Naive B cell (primary cell): Measurements from ENCODE around the gene TUBB3. TPM values are rescaled to one million over a fixed set of nuclear protein-coding genes. Genes with fewer than 3 reads are reported as not detected.

Experiments
- ATAC-seq, 2 donors: fragments of 150-1000 bp; cut with Tn5 transposase; 2 replicates each; pipeline ENCODE4 v1.10.0; 2021; ENCODE audit warnings: low read depth in 2 of 2, mild to moderate bottlenecking in 2 of 2, moderate library complexity in 2 of 2
- DNase-seq: peaks from one replicate; pipeline ENCODE4 v3.0.0; 2022
- H3K27ac Mint-ChIP-seq, 6 donors: one replicate each; pipeline ENCODE4 v1.8.0; 2020 to 2022; ENCODE audit warnings: mild to moderate bottlenecking in 6 of 6, mixed read lengths in 6 of 6, moderate library complexity in 5 of 6, inconsistent platforms in 2 of 6
- H3K27me3 Mint-ChIP-seq, 3 donors: one replicate each; pipeline ENCODE4 v1.8.0; 2021 to 2022; ENCODE audit warnings: mixed read lengths in 3 of 3, mild to moderate bottlenecking in 1 of 3
- H3K36me3 Mint-ChIP-seq, 2 donors: one replicate each; pipeline ENCODE4 v1.8.0; 2020 to 2022; ENCODE audit warnings: mixed read lengths in 2 of 2, inconsistent platforms in 1 of 2, mild to moderate bottlenecking in 1 of 2
- H3K4me1 Mint-ChIP-seq, 3 donors: one replicate each; pipeline ENCODE4 v1.8.0; 2020 to 2022; ENCODE audit warnings: mixed read lengths in 3 of 3, inconsistent platforms in 1 of 3, mild to moderate bottlenecking in 1 of 3, moderate library complexity in 1 of 3
- H3K4me3 Mint-ChIP-seq, 8 donors: one replicate each; pipeline ENCODE4 v1.8.0; 2020 to 2022; ENCODE audit warnings: mild to moderate bottlenecking in 8 of 8, mixed read lengths in 8 of 8, moderate library complexity in 8 of 8, inconsistent platforms in 2 of 8
- H3K9me3 Mint-ChIP-seq, 7 donors: one replicate each; pipeline ENCODE4 v1.8.0; 2020 to 2022; ENCODE audit warnings: mixed read lengths in 7 of 7, mild to moderate bottlenecking in 5 of 7, inconsistent platforms in 2 of 7, moderate library complexity in 1 of 7
- polyA plus RNA-seq, 6 donors: library from polyadenylated mRNA; unstranded; fragments of 300-500 nt; fragmentation: Illumina TruSeq; gene quantifications; one replicate each; pipeline ENCODE4 v1.2.3, GENCODE V29; 2021; ENCODE audit warnings: low read depth in 6 of 6

The TUBB3 gene
- polyA plus RNA-seq, 6 donors from 2014 or later = 0.99 to 12.2 (median 5.0) TPM

DNA sequence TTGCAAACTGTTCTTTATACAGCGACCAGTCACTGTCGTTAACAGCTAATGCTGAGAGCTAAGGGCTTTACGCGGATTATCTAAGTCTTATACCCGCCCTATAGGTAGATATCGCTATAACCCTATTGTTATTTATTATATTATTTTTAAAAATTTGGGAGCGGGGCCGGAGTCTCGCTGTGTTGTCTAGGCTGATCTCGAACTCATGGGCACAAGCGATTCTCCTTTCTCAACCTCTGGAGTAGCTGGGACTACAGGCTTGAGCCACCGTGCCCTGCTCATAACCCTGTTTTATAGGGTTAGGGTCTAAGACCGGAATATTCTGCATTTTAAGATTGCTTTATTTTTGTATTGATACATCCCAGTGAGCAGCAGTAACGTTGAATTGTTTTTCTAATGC, 50.1 kb downstream of the TUBB3 start:
- Mint-ChIP-seq H3K27ac (peak overlapping the region; percentile 89 to 98 (median 96)), H3K4me3 (peak overlapping the region; percentile 96 to 99 (median 98))

DNA sequence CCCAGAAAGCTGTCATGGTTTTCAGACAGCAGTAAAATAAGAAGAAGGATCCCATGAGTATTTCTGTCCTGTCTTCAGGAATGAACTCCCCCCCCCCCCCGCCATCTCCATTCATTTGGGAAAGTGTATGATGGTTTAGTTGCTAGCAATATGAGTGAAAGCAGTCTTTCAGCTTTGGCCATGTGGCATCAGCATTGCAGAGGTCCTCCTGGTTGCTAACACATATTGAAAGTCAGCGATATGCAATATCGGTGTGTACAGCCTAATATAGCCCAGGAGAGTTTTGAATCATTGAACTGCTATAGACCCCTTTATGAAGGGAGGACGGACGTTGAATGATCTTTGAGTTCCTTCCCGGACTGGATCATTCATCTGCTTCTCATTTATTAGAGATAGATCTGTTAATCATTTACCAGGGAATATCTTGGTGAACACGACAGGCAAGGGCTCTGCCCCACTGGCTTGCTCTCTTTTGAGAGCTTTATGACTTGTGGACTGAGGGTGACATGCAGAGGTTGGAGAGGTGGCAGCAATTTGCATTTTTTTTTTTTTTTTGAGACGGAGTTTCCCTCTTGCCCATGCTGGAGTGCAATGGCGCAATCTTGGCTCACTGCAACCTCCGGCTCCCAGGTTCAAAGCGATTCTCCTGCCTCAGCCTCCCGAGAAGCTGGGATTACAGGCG, 50.7 kb downstream of the TUBB3 start:
- H3K27ac Mint-ChIP-seq = peak overlapping the region in 3 of 6 donors; percentile 24 to 79 (median 72)
- peaks cover 0 to 2% of the 10 kb centered on the region in 2 donors for H3K36me3 Mint-ChIP-seq
- peak overlapping the region; percentile 96 to 99 (median 98) for H3K4me3 Mint-ChIP-seq
- DNase-seq (no peak), ATAC-seq (no peak)
- H3K9me3 Mint-ChIP-seq = no peaks in the 10 kb centered on the region
- H3K27me3 Mint-ChIP-seq = no peaks in the 10 kb centered on the region
- H3K4me1 Mint-ChIP-seq = peaks cover 29 to 46% (median 42%) of the 10 kb centered on the region in 3 donors

More for the DNA sequence above, 50.1 kb downstream of the TUBB3 start:
- Mint-ChIP-seq H3K4me1 (peaks cover 29 to 48% (median 42%) of the 10 kb centered on the region in 3 donors), H3K9me3 (no peaks in the 10 kb centered on the region), H3K36me3 (no peaks in the 10 kb centered on the region), H3K27me3 (no peaks in the 10 kb centered on the region)
- DNase-seq (no peak), ATAC-seq (no peak)

DNA sequence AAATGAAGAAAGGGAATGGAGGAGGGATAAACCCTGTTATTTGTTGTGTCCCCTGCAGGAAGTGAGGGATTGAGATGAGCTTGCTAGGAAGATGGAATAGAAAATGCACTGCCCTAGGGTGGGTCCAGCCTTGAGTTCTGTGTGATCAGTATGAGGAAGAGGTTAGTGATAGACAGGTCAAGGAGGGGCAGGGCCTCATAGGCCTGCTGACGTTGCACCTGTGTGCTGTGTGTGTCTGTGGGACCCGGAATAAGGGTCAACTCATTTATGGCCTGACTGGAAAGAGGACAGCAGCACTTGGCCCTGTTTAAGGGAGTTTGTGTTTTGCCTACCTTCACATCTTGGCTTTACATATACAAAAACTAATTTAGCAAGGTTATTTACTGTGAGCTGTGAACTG, 51.7 kb downstream of the TUBB3 start:
- ATAC-seq (no peak), DNase-seq (no peak)
- H3K27ac Mint-ChIP-seq = peak overlapping the region in 1 of 6 donors; percentile 3
- H3K9me3 Mint-ChIP-seq = no peaks in the 10 kb centered on the region
- peaks cover 0 to 4% of the 10 kb centered on the region in 2 donors for H3K36me3 Mint-ChIP-seq
- H3K4me3 Mint-ChIP-seq = peak overlapping the region in 3 of 8 donors; percentile 28 to 68 (median 61)
- peaks cover 28 to 46% (median 41%) of the 10 kb centered on the region in 3 donors for H3K4me1 Mint-ChIP-seq
- no peaks in the 10 kb centered on the region for H3K27me3 Mint-ChIP-seq

DNA sequence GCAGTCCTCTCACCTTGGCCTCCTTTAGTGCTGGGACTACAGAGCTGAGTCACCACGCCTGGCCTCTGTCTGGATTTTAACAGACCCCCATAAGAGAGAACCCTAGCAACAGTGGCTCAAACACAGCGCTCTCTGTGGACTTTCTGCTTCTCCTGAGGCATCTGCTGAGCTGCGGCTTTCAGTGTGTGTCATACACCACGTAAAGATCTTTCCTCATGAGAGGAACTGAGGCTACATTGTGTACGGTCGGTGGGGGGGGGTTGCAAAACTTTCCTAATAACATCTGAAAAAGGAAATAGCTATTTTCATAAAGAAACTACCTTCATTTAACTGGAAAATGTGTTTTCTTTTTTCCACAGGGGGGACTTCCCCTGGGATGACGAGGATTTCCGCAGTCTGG, 58.3 kb downstream of the TUBB3 start:
- H3K36me3 Mint-ChIP-seq = peaks cover 19 to 22% of the 10 kb centered on the region in 2 donors
- no peak overlapping the region for H3K27ac Mint-ChIP-seq
- no peak overlapping the region for H3K4me3 Mint-ChIP-seq
- no peak for ATAC-seq
- H3K27me3 Mint-ChIP-seq = no peaks in the 10 kb centered on the region
- DNase-seq = no peak
- no peaks in the 10 kb centered on the region for H3K9me3 Mint-ChIP-seq
- H3K4me1 Mint-ChIP-seq = peaks cover 9 to 20% (median 11%) of the 10 kb centered on the region in 3 donors

DNA sequence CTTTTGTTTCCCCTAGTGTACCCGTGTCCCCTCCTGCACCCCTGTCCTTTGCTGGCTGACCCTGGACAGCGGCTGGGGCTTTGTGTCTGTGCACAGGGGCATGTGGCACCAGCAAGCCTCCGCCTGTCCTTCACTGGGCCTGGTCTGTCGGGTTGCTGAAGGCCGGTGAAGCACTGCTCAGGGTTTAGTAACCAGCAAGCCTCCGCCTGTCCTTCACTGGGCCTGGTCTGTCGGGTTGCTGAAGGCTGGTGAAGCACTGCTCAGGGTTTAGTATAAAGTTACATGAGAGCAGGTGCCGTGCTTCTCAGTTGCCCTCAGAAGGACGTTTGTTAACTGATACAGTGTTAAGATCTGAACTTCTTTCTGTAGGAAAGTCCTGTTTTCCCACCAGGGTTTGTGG, 59.2 kb downstream of the TUBB3 start:
- no peaks in the 10 kb centered on the region for H3K27me3 Mint-ChIP-seq
- DNase-seq (no peak), ATAC-seq (no peak)
- H3K4me1 Mint-ChIP-seq = peaks cover 18 to 29% (median 19%) of the 10 kb centered on the region in 3 donors
- no peak overlapping the region for H3K27ac Mint-ChIP-seq
- no peak overlapping the region for H3K4me3 Mint-ChIP-seq
- peaks cover 25 to 29% of the 10 kb centered on the region in 2 donors for H3K36me3 Mint-ChIP-seq
- no peaks in the 10 kb centered on the region for H3K9me3 Mint-ChIP-seq

DNA sequence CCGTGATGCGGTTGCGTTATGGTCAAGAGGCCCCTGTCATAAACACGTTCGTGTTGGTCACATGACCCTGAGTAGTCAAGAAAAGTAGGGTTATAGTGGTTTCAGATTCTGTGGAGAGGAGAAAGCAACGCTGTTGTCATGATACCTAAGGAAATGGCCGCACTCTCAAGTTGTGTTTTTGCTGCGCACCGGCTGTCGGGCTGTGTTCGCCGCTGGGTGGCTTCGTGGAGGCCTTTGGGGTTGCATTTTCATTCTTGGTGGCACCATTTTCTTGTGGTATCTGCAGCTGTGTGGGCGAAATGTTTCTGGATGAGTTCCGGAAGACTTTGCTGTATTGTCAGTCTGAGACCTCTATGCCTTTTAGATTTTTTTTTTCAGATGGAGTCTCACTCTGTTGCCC, 60.4 kb downstream of the TUBB3 start:
- no peak overlapping the region for H3K4me3 Mint-ChIP-seq
- H3K4me1 Mint-ChIP-seq = peaks cover 18 to 29% (median 19%) of the 10 kb centered on the region in 3 donors
- DNase-seq (no peak), ATAC-seq (no peak)
- no peaks in the 10 kb centered on the region for H3K27me3 Mint-ChIP-seq
- H3K9me3 Mint-ChIP-seq = no peaks in the 10 kb centered on the region
- H3K36me3 Mint-ChIP-seq = peaks cover 25 to 29% of the 10 kb centered on the region in 2 donors
- peak overlapping the region in 1 of 6 donors; percentile 70 for H3K27ac Mint-ChIP-seq

DNA sequence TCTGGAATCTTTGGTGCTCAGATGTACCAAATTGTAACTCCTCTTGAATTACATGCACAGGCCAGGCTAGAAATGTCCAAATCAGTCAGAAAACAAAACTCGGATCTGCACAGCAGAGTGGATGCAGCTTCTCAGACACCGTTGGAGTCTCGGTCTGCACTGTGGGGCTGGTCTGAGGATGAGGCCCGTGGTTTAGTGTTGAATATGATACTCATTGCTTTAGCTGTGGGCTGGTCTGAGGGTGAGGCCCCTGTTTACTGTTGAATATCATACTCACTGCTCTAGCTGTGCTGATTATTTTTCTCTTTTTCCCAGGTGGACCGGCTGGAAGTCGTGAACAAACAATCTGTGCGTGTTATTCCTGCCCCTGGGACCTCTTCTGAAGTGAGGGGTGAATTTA, 61.1 kb downstream of the TUBB3 start:
- DNase-seq = no peak
- Mint-ChIP-seq H3K36me3 (peaks cover 21 to 29% of the 10 kb centered on the region in 2 donors), H3K4me3 (no peak overlapping the region), H3K4me1 (peaks cover 16 to 29% (median 18%) of the 10 kb centered on the region in 3 donors), H3K27me3 (no peaks in the 10 kb centered on the region), H3K9me3 (no peaks in the 10 kb centered on the region), H3K27ac (peak overlapping the region in 1 of 6 donors; percentile 63)
- ATAC-seq = no peak

DNA sequence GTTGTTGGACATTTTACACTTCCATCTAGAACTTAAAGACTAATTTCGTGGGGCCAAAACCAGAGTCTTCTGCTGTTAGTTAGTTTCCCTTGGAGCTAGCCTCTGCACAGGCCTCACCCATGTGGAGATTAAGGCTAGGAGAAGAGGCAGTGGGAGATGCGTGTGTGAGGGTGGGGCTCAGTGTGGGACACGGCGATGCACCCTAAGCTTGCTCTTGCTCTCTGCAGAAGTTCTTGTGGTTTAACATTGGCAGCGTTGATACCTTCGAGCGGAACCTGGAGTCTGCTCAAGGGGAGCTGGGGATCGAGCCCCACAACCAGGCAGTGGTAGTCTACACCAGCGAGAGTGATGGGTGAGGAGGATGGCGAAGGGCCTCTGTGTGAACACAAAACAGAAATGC, 62.1 kb downstream of the TUBB3 start:
- Mint-ChIP-seq H3K27ac (peak overlapping the region in 1 of 6 donors; percentile 74), H3K36me3 (peaks cover 21 to 29% of the 10 kb centered on the region in 2 donors), H3K27me3 (no peaks in the 10 kb centered on the region), H3K9me3 (no peaks in the 10 kb centered on the region), H3K4me3 (no peak overlapping the region), H3K4me1 (peaks cover 16 to 29% (median 18%) of the 10 kb centered on the region in 3 donors)
- DNase-seq = no peak
- ATAC-seq = no peak

Other genes starting within 250 kb of the TUBB3 start
- 10 to 100 TPM; 16.7 to 27.7 (median 19.6) TPM for gene CDK10, start 236.7 kb upstream of the TUBB3 start, polyA plus RNA-seq
- gene SPATA2L, start 221.6 kb upstream of the TUBB3 start, polyA plus RNA-seq = 10 to 100 TPM in 1 of 6 donors, 1 to 10 TPM in 5; 5.9 to 18.8 (median 8.6) TPM
- under 1 TPM in 5 of 6 donors, not detected in 1; 0.14 to 0.88 (median 0.51) TPM for gene VPS9D1, start 202.4 kb upstream of the TUBB3 start, polyA plus RNA-seq
- 10 to 100 TPM in 2 of 6 donors, 1 to 10 TPM in 3, under 1 TPM in 1; 0.22 to 32.6 (median 8.3) TPM for gene ZNF276, start 201.8 kb upstream of the TUBB3 start, polyA plus RNA-seq
- gene FANCA, start 106.7 kb upstream of the TUBB3 start, polyA plus RNA-seq = 10 to 100 TPM; 11.7 to 30.5 (median 17.4) TPM
- gene SPIRE2, start 94.9 kb upstream of the TUBB3 start, polyA plus RNA-seq = under 1 TPM in 3 of 6 donors, not detected in 3; 0.09 to 0.57 (median 0.20) TPM
- 100 to 1,000 TPM in 5 of 6 donors, 10 to 100 TPM in 1; 88.4 to 135 (median 108) TPM for gene TCF25, start 49.8 kb upstream of the TUBB3 start, polyA plus RNA-seq
- gene MC1R, start 4.5 kb upstream of the TUBB3 start, polyA plus RNA-seq = under 1 TPM in 5 of 6 donors, not detected in 1; 0.12 to 0.62 (median 0.48) TPM
- 100 to 1,000 TPM in 4 of 6 donors, 10 to 100 TPM in 2; 66.9 to 126 (median 105) TPM for gene DEF8, start 25.4 kb downstream of the TUBB3 start, polyA plus RNA-seq
- gene DBNDD1, start 96.1 kb downstream of the TUBB3 start, polyA plus RNA-seq = 100 to 1,000 TPM in 2 of 6 donors, 10 to 100 TPM in 4; 48.9 to 149 (median 68.5) TPM
- gene PRDM7, start 154.0 kb downstream of the TUBB3 start, polyA plus RNA-seq = not detected